ENCODE measurements around the gene REN.

GRCh38 chr1:204166219-204166618 is at the start of gene REN:
- no peak for TF ChIP-seq SP1 (IDR thresholded peaks at IDR 0.05; ENCODE audit: low read depth, low read length)
- TF ChIP-seq, protein P1, sequence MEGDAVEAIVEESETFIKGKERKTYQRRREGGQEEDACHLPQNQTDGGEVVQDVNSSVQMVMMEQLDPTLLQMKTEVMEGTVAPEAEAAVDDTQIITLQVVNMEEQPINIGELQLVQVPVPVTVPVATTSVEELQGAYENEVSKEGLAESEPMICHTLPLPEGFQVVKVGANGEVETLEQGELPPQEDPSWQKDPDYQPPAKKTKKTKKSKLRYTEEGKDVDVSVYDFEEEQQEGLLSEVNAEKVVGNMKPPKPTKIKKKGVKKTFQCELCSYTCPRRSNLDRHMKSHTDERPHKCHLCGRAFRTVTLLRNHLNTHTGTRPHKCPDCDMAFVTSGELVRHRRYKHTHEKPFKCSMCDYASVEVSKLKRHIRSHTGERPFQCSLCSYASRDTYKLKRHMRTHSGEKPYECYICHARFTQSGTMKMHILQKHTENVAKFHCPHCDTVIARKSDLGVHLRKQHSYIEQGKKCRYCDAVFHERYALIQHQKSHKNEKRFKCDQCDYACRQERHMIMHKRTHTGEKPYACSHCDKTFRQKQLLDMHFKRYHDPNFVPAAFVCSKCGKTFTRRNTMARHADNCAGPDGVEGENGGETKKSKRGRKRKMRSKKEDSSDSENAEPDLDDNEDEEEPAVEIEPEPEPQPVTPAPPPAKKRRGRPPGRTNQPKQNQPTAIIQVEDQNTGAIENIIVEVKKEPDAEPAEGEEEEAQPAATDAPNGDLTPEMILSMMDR (IDR thresholded peaks at IDR 0.05; ENCODE audit: control extremely low read depth in 1 of 3, insufficient read depth in 1 of 3, low read depth in 1 of 3, low read length in 3 of 3) = no peak
- no peak for TF ChIP-seq YY1 (IDR thresholded peaks at IDR 0.05; ENCODE audit: low read depth, low read length)
- TF ChIP-seq RXRA (IDR thresholded peaks at IDR 0.05; ENCODE audit: insufficient read depth, low read depth, low read length) = no peak
